Activated CD4-positive, CD25-positive, alpha-beta regulatory T cell treated with anti-CD3 and anti-CD28 coated beads, Interleukin-2, amount 50 U/mL, for 24 hours (primary cell): ENCODE data around the gene SRPK2.
A peak's percentile ranks its signal among the peaks of the same experiment; 100 is the strongest.
"Not testable (repeated sequence)": the region's sequence is repeated elsewhere in the genome, so short reads cannot be mapped to it uniquely, and the experiment has no call there.

Experiments used
- ATAC-seq, 2 donors: fragments of 150-1000 bp; cut with Tn5 transposase; one replicate each; pipeline ENCODE4 v1.10.0; 2021; ENCODE audit warnings: mild to moderate bottlenecking in 1 of 2, moderate library complexity in 1 of 2

Gene SRPK2

GRCh38 chr7:105388356-105389087 is at the start of gene SRPK2:
Gene SRPK2 (minus strand): TSS chr7:105388921.
- ATAC-seq = peak; percentile 84 to 88

GRCh38 chr7:105438254-105438653 is 49.5 kb upstream of the SRPK2 start:
- no peak for ATAC-seq

DNA sequence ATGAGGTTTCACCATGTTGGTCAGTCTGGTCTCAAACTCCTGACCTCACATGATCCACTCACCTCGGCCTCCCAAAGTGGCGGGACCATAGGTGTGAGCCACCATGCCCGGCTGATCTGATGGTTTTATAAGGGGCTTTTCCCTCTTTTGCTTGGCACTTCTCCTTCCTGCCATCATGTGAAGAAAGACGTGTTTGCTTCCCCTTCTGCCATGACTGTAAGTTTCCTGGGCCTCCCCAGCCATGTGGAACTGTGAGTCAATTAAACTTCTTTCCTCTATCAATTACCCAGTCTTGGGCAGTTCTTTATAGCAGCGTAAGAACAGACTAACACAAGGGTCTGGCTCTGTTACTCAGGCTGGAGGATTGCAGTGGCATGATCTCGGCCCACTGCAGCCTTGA is 48.6 kb upstream of the SRPK2 start:
- not testable (repeated sequence) for ATAC-seq

GRCh38 chr7:105429746-105430612 is 41.3 kb upstream of the SRPK2 start:
- no peak for ATAC-seq

GRCh38 chr7:105426606-105427146 is 38.0 kb upstream of the SRPK2 start:
- ATAC-seq = peak in 1 of 2 donors; percentile 36

DNA sequence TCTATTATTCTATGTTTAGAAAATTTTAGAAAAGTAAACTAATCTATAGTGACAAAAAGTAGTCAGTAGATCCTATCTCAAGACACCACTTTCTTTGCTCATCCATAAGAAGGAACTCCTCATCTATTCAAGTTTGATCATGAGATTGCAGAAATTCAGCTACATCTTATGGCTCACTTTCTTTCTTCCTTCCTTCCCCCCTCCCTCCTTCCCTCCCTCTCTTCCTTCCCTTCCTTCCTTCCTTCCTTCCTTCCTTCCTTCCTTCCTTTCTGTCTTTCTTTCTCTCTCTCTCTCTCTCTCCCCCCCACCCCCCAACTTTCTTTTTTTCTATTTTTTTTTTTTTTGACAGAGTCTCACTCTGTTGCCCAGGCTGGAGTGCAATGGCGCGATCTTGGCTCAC is 35.3 kb upstream of the SRPK2 start:
- ATAC-seq = no peak

DNA sequence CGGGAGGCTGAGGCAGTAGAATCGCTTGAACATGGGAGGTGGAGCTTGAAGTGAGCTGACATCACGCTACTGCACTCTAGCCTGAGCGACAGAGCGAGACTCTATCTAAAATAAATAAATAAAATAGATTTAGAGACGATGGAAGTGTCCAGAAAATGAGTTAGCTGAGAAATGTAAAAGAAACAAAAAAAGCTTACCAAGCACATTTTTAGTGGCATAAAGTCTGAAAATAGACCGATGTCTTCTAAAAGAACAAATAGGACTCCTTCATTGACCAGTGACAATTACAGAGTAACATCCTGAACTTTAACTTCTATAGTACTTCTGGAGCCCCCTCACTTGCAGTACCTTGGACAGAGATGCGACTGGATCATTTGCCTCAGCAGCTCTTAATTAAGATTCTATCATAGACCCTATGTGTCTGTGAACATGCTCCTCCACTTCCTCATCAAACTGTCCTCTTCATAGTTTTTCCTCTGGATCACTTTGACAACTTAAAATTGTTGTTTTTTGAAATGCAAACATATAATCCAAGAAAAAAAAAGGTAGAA is 25.2 kb upstream of the SRPK2 start:
- no peak for ATAC-seq

- not testable (repeated sequence) for ATAC-seq
These were observed 22.1 kb upstream of the SRPK2 start for GRCh38 chr7:105410774-105411173.

DNA sequence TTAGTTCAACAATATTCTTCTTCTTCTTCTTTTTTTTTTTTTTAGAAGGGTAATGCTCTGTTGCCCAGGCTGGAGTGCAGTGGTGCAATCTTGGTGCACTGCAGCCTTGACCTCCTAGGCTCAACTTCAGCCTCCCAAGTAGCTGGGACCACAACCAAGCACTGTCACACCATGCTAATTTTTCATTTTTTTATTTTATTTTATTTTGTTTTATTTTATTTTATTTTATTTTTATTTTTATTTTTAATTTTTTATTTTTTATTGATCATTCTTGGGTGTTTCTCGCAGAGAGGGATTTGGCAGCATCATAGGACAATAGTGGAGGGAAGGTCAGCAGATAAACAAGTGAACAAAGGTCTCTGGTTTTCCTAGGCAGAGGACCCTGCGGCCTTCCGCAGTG is 21.1 kb upstream of the SRPK2 start:
- ATAC-seq = not testable (repeated sequence)

DNA sequence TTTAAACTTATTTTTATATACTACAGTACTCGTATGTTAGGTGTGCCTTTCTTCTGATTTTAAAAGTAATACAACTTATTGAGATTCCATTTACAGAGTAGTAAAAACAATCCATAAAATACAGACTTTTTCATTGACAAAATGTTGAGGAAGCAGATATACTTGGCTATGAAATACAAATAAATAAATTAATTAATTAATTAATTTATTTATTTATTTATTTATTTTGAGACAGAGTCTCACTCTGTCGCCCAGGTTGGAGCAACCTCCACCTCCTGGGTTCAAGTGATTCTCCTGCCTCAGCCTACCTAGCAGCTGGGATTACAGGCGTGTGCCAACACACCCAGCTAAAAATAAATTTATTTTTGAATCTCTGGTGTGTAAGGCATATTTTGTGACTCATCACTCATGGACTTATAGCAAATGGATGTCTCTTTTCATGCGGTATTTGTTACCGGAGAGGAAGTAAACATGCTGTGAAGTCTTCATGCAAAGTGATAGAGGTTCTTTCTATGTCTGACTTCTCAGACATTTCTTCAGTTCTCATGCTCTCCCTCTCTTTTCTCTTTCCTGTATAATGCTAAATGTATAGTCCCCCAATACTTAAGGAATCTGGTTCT is 20.2 kb upstream of the SRPK2 start:
- ATAC-seq = no peak

DNA sequence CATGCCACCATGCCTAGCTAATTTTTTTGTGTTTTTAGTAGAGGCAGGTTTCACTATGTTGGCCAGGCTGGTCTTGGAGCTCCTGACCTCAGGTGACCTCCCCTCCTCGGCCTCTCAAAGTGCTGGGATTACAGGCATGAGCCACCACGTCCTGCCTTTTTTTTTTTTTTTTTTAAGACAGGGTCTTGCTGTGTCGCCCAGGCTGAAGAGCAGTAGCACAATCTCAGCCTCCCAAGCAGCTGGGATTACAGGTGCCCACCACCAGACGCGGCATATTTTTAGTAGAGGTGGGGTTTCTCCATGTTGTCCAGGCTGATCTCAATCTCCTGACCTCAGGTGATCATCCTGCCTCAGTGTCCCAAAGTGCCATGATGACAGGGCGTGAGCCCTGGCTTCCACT is 14.4 kb upstream of the SRPK2 start:
- no peak for ATAC-seq

DNA sequence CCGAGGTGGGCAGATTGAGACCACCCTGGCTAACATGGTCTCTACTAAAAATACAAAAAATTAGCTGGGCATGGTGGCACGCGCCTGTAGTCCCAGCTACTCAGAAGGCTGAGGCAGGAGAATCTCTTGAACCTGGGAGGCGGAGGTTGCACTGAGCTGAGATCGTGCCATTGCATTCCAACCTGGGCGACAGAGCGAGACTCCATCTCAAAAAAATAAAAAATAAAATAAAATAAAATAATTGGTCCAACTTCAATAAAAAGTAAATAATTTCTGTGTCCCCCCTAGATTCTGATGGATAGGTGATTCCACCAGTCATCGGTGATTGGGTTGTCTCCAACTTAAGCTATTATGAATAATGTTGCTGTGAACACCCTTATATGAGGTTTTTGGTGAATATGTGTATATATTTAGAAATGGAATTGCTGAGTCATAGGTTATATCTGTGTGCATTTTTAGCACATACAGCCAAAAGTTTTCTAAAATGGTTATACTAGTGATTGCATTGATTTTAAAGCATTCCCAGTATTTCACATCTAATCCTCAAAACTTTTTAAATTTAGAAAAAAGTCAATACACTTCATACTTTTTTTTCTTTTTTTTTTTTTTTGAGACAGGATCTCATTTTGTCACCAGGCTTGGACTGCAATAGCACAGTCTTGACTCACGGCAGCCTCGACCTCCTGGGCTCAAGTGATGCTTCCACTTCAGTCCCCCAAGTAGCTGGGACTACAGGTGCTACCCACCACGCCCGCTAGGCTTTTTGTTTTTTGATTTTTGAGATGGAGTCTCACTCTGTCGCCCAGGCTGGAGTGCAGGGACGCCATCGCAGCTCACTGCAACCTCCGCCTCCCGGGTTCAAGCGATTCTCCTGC is 13.7 kb upstream of the SRPK2 start:
- no peak for ATAC-seq

- no peak for ATAC-seq
These were observed 10.5 kb upstream of the SRPK2 start for GRCh38 chr7:105399043-105399725.

DNA sequence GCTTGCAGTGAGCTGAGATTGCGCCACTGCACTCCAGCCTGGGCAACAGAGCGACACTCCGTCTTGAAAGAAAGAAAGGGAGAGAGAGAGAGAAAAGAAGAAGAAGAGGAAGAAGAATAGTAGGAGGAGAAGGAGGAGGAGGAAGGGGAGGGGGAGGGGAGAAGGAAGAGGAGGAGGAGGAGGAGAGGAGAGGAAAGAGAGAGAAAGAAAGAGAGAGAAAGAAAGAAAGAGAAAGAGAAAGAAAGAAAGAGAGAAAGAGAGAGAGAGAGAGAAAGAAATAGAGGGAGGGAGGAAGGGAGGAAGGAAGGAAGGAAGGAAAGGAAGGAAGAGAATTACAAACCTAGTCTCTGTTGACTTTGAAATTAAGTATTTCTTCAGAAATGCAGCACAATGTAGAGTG is 7.8 kb upstream of the SRPK2 start:
- ATAC-seq = no peak

GRCh38 chr7:105391429-105391828 is 2.7 kb upstream of the SRPK2 start:
- no peak for ATAC-seq

GRCh38 chr7:105389889-105390288 is 1.2 kb upstream of the SRPK2 start:
- ATAC-seq = no peak

- ATAC-seq = peak; percentile 19 to 41
These were observed 448 bp upstream of the SRPK2 start for GRCh38 chr7:105389088-105389650.

GRCh38 chr7:105387508-105388355 is 989 bp downstream of the SRPK2 start:
- peak; percentile 19 to 48 for ATAC-seq

- ATAC-seq = no peak
These were observed 10.8 kb downstream of the SRPK2 start for GRCh38 chr7:105377903-105378302.
